Measurements from ENCODE around the gene PIK3R6. TPM values are rescaled to one million over a fixed set of nuclear protein-coding genes. Genes with fewer than 3 reads are reported as not detected.

PIK3R6 gene
- total RNA-seq, 1 donor from 2014 or later = not detected

- no peak for TF ChIP-seq CTCF (conservative IDR thresholded peaks at IDR 0.05; ENCODE audit: low read depth, low read length)
Measured at GRCh38 chr17:8873801-8874715, 6.6 kb upstream of the PIK3R6 start.

GRCh38 chr17:8872705-8873435, 5.4 kb upstream of the PIK3R6 start:
- no peak overlapping the region for H3K4me3 ChIP-seq (ENCODE audit: low read depth, low read length)
- TF ChIP-seq CTCF (conservative IDR thresholded peaks at IDR 0.05; ENCODE audit: low read depth, low read length) = no peak
- DNase-seq (ENCODE audit: low read depth) = no peak

More at GRCh38 chr17:8873801-8874715, 6.6 kb upstream of the PIK3R6 start:
- no peak for DNase-seq (ENCODE audit: low read depth)
- H3K4me3 ChIP-seq (ENCODE audit: low read depth, low read length) = no peak overlapping the region

- no peak for DNase-seq (ENCODE audit: low read depth)
- H3K4me3 ChIP-seq (ENCODE audit: low read depth, low read length) = no peak overlapping the region
- no peak for TF ChIP-seq CTCF (conservative IDR thresholded peaks at IDR 0.05; ENCODE audit: low read depth, low read length)
Measured at GRCh38 chr17:8872036-8872704, 4.7 kb upstream of the PIK3R6 start.

GRCh38 chr17:8871081-8871581, 3.7 kb upstream of the PIK3R6 start:
- no peak overlapping the region for H3K4me3 ChIP-seq (ENCODE audit: low read depth, low read length)
- TF ChIP-seq CTCF (conservative IDR thresholded peaks at IDR 0.05; ENCODE audit: low read depth, low read length) = no peak
- DNase-seq (ENCODE audit: low read depth) = no peak

- no peak for TF ChIP-seq CTCF (conservative IDR thresholded peaks at IDR 0.05; ENCODE audit: low read depth, low read length)
- no peak overlapping the region for H3K4me3 ChIP-seq (ENCODE audit: low read depth, low read length)
- DNase-seq (ENCODE audit: low read depth) = no peak
Measured at GRCh38 chr17:8870406-8871040, 3.0 kb upstream of the PIK3R6 start.

GRCh38 chr17:8869114-8869815, 1.8 kb upstream of the PIK3R6 start:
- no peak overlapping the region for H3K4me3 ChIP-seq (ENCODE audit: low read depth, low read length)
- no peak for TF ChIP-seq CTCF (conservative IDR thresholded peaks at IDR 0.05; ENCODE audit: low read depth, low read length)
- DNase-seq (ENCODE audit: low read depth) = no peak

Data from epithelial cell of proximal tubule (primary cell).